Epithelial cell of proximal tubule (primary cell): ENCODE data around the gene SEMA3F. TPM values are rescaled to one million over a fixed set of nuclear protein-coding genes. Genes with fewer than 3 reads are reported as not detected.
A peak's percentile ranks its signal among the peaks of the same experiment; 100 is the strongest.

Source experiments
- DNase-seq: peaks from one replicate; pipeline ENCODE4 v3.0.0-alpha.2; 2011; ENCODE audit warnings: low read depth
- H3K4me3 ChIP-seq: 2 replicates; pipeline ENCODE4 v1.5.1; 2011; ENCODE audit warnings: low read depth, mild to moderate bottlenecking, low read length
- CTCF ChIP-seq: conservative IDR thresholded peaks from 2 replicates; pipeline ENCODE4 v1.5.1; 2012; ENCODE audit warnings: low read depth, mild to moderate bottlenecking, low read length
- total RNA-seq: library from RNA; depleted of rRNA; stranded (reverse); fragments of >200 nt; gene quantifications from 2 replicates; pipeline ENCODE4 v1.2.3, GENCODE V29; 2015

The SEMA3F gene
- total RNA-seq, 1 donor from 2014 or later: 58.6 TPM

- no peak overlapping the region for H3K4me3 ChIP-seq
- no peak for TF ChIP-seq CTCF
- DNase-seq: no peak
Measured at GRCh38 chr3:50147447-50147846, 7.7 kb upstream of the SEMA3F start.

GRCh38 chr3:50147861-50148260 is 7.3 kb upstream of the SEMA3F start:
- TF ChIP-seq CTCF: no peak
- no peak for DNase-seq
- H3K4me3 ChIP-seq: no peak overlapping the region

GRCh38 chr3:50150404-50150750 is 4.7 kb upstream of the SEMA3F start:
- TF ChIP-seq CTCF: no peak
- DNase-seq: no peak

GRCh38 chr3:50150863-50151686 is 4.0 kb upstream of the SEMA3F start:
- no peak for TF ChIP-seq CTCF
- no peak overlapping the region for H3K4me3 ChIP-seq
- no peak for DNase-seq

More at GRCh38 chr3:50150404-50150750, 4.7 kb upstream of the SEMA3F start:
- H3K4me3 ChIP-seq: no peak overlapping the region

- no peak for TF ChIP-seq CTCF
- H3K4me3 ChIP-seq: no peak overlapping the region
- no peak for DNase-seq
Measured at GRCh38 chr3:50151728-50152127, 3.4 kb upstream of the SEMA3F start.

GRCh38 chr3:50153782-50154475 is 1.2 kb upstream of the SEMA3F start:
- TF ChIP-seq CTCF: no peak
- no peak for DNase-seq
- peak overlapping the region; percentile 54 for H3K4me3 ChIP-seq
